H9 (cell line): ENCODE measurements around the gene ANKS1B. TPM values are rescaled to one million over a fixed set of nuclear protein-coding genes. Genes with fewer than 3 reads are reported as not detected.

Experiments used
- DNase-seq: peaks from one replicate; pipeline ENCODE4 v3.0.0-alpha.2; 2017
- H2AFZ ChIP-seq: one replicate; pipeline ENCODE4 v1.6.1; 2013; ENCODE audit warnings: mild to moderate bottlenecking, low read length, control low read depth, moderate library complexity
- H2AK5ac ChIP-seq: 2 replicates; pipeline ENCODE4 v1.6.1; 2013; ENCODE audit warnings: low read length, control low read depth, mixed read lengths; ENCODE audit not compliant: insufficient read length
- H2BK120ac ChIP-seq: one replicate; pipeline ENCODE4 v1.6.1; 2013; ENCODE audit warnings: low read depth, mild to moderate bottlenecking, low read length, control low read depth, inconsistent platforms; ENCODE audit not compliant: poor library complexity, severe bottlenecking
- H2BK12ac ChIP-seq: 2 replicates; pipeline ENCODE4 v1.6.1; 2013; ENCODE audit warnings: low read length, control low read depth, mixed read lengths, low read depth; ENCODE audit not compliant: insufficient read length
- H2BK15ac ChIP-seq: 2 replicates; pipeline ENCODE4 v1.6.1; 2013; ENCODE audit warnings: low read depth, low read length, control low read depth
- H2BK20ac ChIP-seq: one replicate; pipeline ENCODE4 v1.6.1; 2013; ENCODE audit warnings: low read depth, mild to moderate bottlenecking, low read length, control low read depth, inconsistent platforms; ENCODE audit not compliant: poor library complexity, severe bottlenecking
- H2BK5ac ChIP-seq: 2 replicates; pipeline ENCODE4 v1.6.1; 2013; ENCODE audit warnings: low read length, control low read depth, mixed read lengths; ENCODE audit not compliant: insufficient read length
- H3K14ac ChIP-seq: 2 replicates; pipeline ENCODE4 v1.6.1; 2013; ENCODE audit warnings: low read length, control low read depth; ENCODE audit not compliant: insufficient read depth
- H3K18ac ChIP-seq: 2 replicates; pipeline ENCODE4 v1.6.1; 2013; ENCODE audit warnings: low read depth, mild to moderate bottlenecking, mixed read lengths, low read length, control low read depth; ENCODE audit not compliant: insufficient read length
- H3K23ac ChIP-seq: 2 replicates; pipeline ENCODE4 v1.6.1; 2013; ENCODE audit warnings: low read length, control low read depth, mixed read lengths, low read depth; ENCODE audit not compliant: insufficient read length
- H3K23me2 ChIP-seq: 2 replicates; pipeline ENCODE4 v1.6.1; 2013; ENCODE audit warnings: low read depth, mild to moderate bottlenecking, mixed read lengths, low read length, control low read depth; ENCODE audit not compliant: insufficient read length, poor library complexity, severe bottlenecking
- H3K27ac ChIP-seq: 2 replicates; pipeline ENCODE4 v1.5.1; 2013; ENCODE audit warnings: low read length, control low read depth, mixed read lengths, low read depth; ENCODE audit not compliant: insufficient read length
- H3K27me3 ChIP-seq: 2 replicates; pipeline ENCODE4 v1.6.1; 2013; ENCODE audit warnings: low read length, control low read depth, inconsistent platforms; ENCODE audit not compliant: insufficient read depth
- H3K4ac ChIP-seq: 2 replicates; pipeline ENCODE4 v1.6.1; 2013; ENCODE audit warnings: low read depth, mild to moderate bottlenecking, control low read depth, inconsistent platforms, low read length, moderate library complexity
- H3K4me1 ChIP-seq: 2 replicates; pipeline ENCODE4 v1.6.1; 2013; ENCODE audit warnings: low read length, control low read depth, inconsistent platforms; ENCODE audit not compliant: insufficient read depth
- H3K4me2 ChIP-seq: 2 replicates; pipeline ENCODE4 v1.6.1; 2013; ENCODE audit warnings: low read length, control low read depth, mixed read lengths; ENCODE audit not compliant: insufficient read length, insufficient read depth
- H3K56ac ChIP-seq: 2 replicates; pipeline ENCODE4 v1.6.1; 2013; ENCODE audit warnings: low read depth, mild to moderate bottlenecking, mixed read lengths, low read length, control low read depth; ENCODE audit not compliant: insufficient read length
- H3K79me1 ChIP-seq: 2 replicates; pipeline ENCODE4 v1.6.1; 2013; ENCODE audit warnings: low read depth, mild to moderate bottlenecking, moderate library complexity, low read length, control low read depth, inconsistent platforms; ENCODE audit not compliant: insufficient read depth, poor library complexity, severe bottlenecking
- H3K79me2 ChIP-seq: 2 replicates; pipeline ENCODE4 v1.6.1; 2013; ENCODE audit warnings: low read length, control low read depth, inconsistent platforms; ENCODE audit not compliant: insufficient read depth
- H3K9ac ChIP-seq: 2 replicates; pipeline ENCODE4 v1.6.1; 2013; ENCODE audit warnings: low read length, control low read depth, mixed read lengths; ENCODE audit not compliant: insufficient read length; ENCODE audit errors: extremely low read depth
- H3K9me3 ChIP-seq: one replicate; pipeline ENCODE4 v1.6.1; 2013; ENCODE audit warnings: low read depth, low read length, inconsistent platforms; ENCODE audit not compliant: control insufficient read depth
- H3T11ph ChIP-seq: one replicate; pipeline ENCODE4 v1.6.1; 2013; ENCODE audit warnings: mild to moderate bottlenecking, low read length, control low read depth, inconsistent platforms
- H4K20me1 ChIP-seq: one replicate; pipeline ENCODE4 v1.6.1; 2013; ENCODE audit not compliant: control insufficient read depth, insufficient read length, insufficient read depth
- H4K5ac ChIP-seq: 2 replicates; pipeline ENCODE4 v1.6.1; 2013; ENCODE audit warnings: low read depth, mild to moderate bottlenecking, mixed read lengths, low read length, control low read depth; ENCODE audit not compliant: insufficient read length
- H4K8ac ChIP-seq: replicated peaks from 2 replicates; pipeline ENCODE4 v1.6.1; 2013; ENCODE audit warnings: low read length, control low read depth, mixed read lengths, low read depth; ENCODE audit not compliant: insufficient read length
- H4K91ac ChIP-seq: 2 replicates; pipeline ENCODE4 v1.6.1; 2013; ENCODE audit warnings: low read depth, mild to moderate bottlenecking, moderate library complexity, mixed read lengths, low read length, control low read depth; ENCODE audit not compliant: insufficient read length
- H3K27ac Mint-ChIP-seq, 3 experiments: 2 replicates in 2 of 3; 3 replicates in 1 of 3; pipeline ENCODE4 v1.8.0; 2020 to 2021; ENCODE audit warnings: mixed read lengths in 3 of 3, mild to moderate bottlenecking in 1 of 3, moderate library complexity in 1 of 3
- H3K27me3 Mint-ChIP-seq: 2 replicates; pipeline ENCODE4 v1.8.0; 2021; ENCODE audit warnings: low read depth, mild to moderate bottlenecking, moderate library complexity, mixed read lengths
- H3K36me3 Mint-ChIP-seq, 3 experiments: 2 replicates in 2 of 3; 3 replicates in 1 of 3; pipeline ENCODE4 v1.8.0; 2020 to 2021; ENCODE audit warnings: low read depth in 3 of 3, mixed read lengths in 3 of 3; ENCODE audit not compliant: insufficient read depth in 1 of 3
- H3K4me1 Mint-ChIP-seq, 2 experiments: 2 replicates each; pipeline ENCODE4 v1.8.0; 2020; ENCODE audit warnings: mixed read lengths in 2 of 2
- H3K4me3 Mint-ChIP-seq, 2 experiments: 2 replicates in 1 of 2; 3 replicates in 1 of 2; pipeline ENCODE4 v1.8.0; 2020 to 2021; ENCODE audit warnings: mild to moderate bottlenecking in 2 of 2, mixed read lengths in 2 of 2, moderate library complexity in 1 of 2
- H3K9me3 Mint-ChIP-seq, 2 experiments: 2 replicates in 1 of 2; 3 replicates in 1 of 2; pipeline ENCODE4 v1.8.0; 2020; ENCODE audit warnings: mild to moderate bottlenecking in 2 of 2, mixed read lengths in 2 of 2, moderate library complexity in 1 of 2
- WGBS: extraction: QIAGEN DNeasy Blood & Tissue Kit; methylation state at CpG from one replicate; pipeline ENCODE4 v1.1.7; 2013; ENCODE audit warnings: missing lambda C conversion rate, low lambda C conversion rate, mixed read lengths; ENCODE audit not compliant: insufficient read length; ENCODE audit errors: extremely low coverage; 5-methylcytosine and 5-hydroxymethylcytosine counted together
- total RNA-seq: library from RNA; stranded (reverse); gene quantifications from 2 replicates; pipeline ENCODE4 v1.2.1, GENCODE V29; 2021
- TF ChIP-seq, protein P1 (sequence below): fragments of 200-600 bp; sonication (generic); conservative IDR thresholded peaks from 3 replicates; pipeline ENCODE4 v1.8.0; 2021; ENCODE audit warnings: antibody characterized with exemption, mild to moderate bottlenecking

The ANKS1B gene
- total RNA-seq, 1 experiment from 2014 or later = 4.1 TPM

DNA sequence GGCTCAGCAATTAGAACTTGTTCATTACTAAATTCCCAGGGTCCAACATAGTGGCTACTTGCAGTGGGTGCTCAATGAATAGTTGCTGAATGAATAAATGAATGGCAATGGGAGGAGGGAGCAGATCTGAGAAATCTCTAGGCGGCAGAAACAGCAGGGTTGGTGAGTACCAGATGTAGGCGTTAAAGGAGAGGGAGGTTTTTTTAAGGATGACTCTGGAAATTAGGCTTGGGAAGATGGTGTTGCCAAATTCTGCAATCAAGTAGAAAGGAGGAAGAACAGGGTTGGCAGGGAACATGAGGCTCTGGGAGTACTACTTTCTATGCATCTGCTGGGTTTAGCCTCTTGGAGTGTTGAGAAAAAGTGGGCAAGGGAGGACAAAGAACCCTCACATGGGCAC lies 1132.6 kb downstream of the ANKS1B start:
- H3K23me2 ChIP-seq = no peaks in the 10 kb centered on the region
- no peak overlapping the region for H3K4me2 ChIP-seq
- Mint-ChIP-seq H3K4me3 (no peak overlapping the region), H3K4me1 (peaks cover 19 to 21% of the 10 kb centered on the region in 2 experiments), H3K27me3 (no peaks in the 10 kb centered on the region), H3K27ac (no peak overlapping the region; a peak in 1 of 7 replicates), H3K9me3 (no peaks in the 10 kb centered on the region), H3K36me3 (no peaks in the 10 kb centered on the region)
- TF ChIP-seq, protein P1, sequence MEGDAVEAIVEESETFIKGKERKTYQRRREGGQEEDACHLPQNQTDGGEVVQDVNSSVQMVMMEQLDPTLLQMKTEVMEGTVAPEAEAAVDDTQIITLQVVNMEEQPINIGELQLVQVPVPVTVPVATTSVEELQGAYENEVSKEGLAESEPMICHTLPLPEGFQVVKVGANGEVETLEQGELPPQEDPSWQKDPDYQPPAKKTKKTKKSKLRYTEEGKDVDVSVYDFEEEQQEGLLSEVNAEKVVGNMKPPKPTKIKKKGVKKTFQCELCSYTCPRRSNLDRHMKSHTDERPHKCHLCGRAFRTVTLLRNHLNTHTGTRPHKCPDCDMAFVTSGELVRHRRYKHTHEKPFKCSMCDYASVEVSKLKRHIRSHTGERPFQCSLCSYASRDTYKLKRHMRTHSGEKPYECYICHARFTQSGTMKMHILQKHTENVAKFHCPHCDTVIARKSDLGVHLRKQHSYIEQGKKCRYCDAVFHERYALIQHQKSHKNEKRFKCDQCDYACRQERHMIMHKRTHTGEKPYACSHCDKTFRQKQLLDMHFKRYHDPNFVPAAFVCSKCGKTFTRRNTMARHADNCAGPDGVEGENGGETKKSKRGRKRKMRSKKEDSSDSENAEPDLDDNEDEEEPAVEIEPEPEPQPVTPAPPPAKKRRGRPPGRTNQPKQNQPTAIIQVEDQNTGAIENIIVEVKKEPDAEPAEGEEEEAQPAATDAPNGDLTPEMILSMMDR = no peak
- WGBS = no CpG with 5 or more reads among the region's 2 CpGs
- no peak overlapping the region for H3K23ac ChIP-seq
- H3K79me1 ChIP-seq = no peaks in the 10 kb centered on the region
- no peak overlapping the region for H3K14ac ChIP-seq
- no peak overlapping the region for H2BK15ac ChIP-seq
- H2BK120ac ChIP-seq = no peak overlapping the region
- no peak overlapping the region for H2BK20ac ChIP-seq
- H2BK12ac ChIP-seq = no peak overlapping the region
- no peak overlapping the region for H3T11ph ChIP-seq
- no peak overlapping the region for H3K56ac ChIP-seq
- peaks cover 2% of the 10 kb centered on the region; the same call in 1 of the 2 replicates for H3K4me1 ChIP-seq
- no peaks in the 10 kb centered on the region for H3K79me2 ChIP-seq
- H3K9ac ChIP-seq = no peak overlapping the region
- no peak overlapping the region for H2AFZ ChIP-seq
- no peak for DNase-seq
- no peak overlapping the region for H4K5ac ChIP-seq
- no peak overlapping the region for H3K18ac ChIP-seq
- H3K27me3 ChIP-seq = no peaks in the 10 kb centered on the region
- no peak overlapping the region for H4K91ac ChIP-seq
- no peak overlapping the region for H3K4ac ChIP-seq
- no peaks in the 10 kb centered on the region for H3K9me3 ChIP-seq
- no peak overlapping the region for H3K27ac ChIP-seq
- H4K20me1 ChIP-seq = no peaks in the 10 kb centered on the region
- no peak overlapping the region for H2AK5ac ChIP-seq
- H2BK5ac ChIP-seq = no peak overlapping the region
- H4K8ac ChIP-seq = no peak overlapping the region
